Esophagus muscularis mucosa (tissue), 4 donors: Measurements from ENCODE around the gene SPIN2A. TPM values are rescaled to one million over a fixed set of nuclear protein-coding genes. Genes with fewer than 3 reads are reported as not detected.
"Not testable (repeated sequence)": the region's sequence is repeated elsewhere in the genome, so short reads cannot be mapped to it uniquely, and the experiment has no call there.

Experiments
- DNase-seq: peaks from one replicate; pipeline ENCODE4 v3.0.0-alpha.2; 2017; ENCODE audit errors: extremely low spot score
- H3K27ac ChIP-seq, 4 donors: fragments of 200-600 bp; sonication (generic); replicated peaks in 1 of 4; 1 replicate in 3 of 4; 2 replicates in 1 of 4; pipeline ENCODE4 v1.5.1; 2016 to 2019; ENCODE audit warnings: mild to moderate bottlenecking in 1 of 4
- H3K27me3 ChIP-seq, 4 donors: fragments of 200-600 bp; sonication (generic); one replicate each; pipeline versions ENCODE4 v1.5.1 to v1.6.0; 2016 to 2019
- H3K36me3 ChIP-seq, 4 donors: fragments of 200-600 bp; sonication (generic); one replicate each; pipeline ENCODE4 v1.5.1; 2016 to 2019
- H3K4me1 ChIP-seq, 4 donors: fragments of 200-600 bp; sonication (generic); one replicate each; pipeline ENCODE4 v1.5.1; 2016 to 2019
- H3K4me3 ChIP-seq, 4 donors: fragments of 200-600 bp; sonication (generic); 1 replicate in 2 of 4; 2 replicates in 2 of 4; pipeline ENCODE4 v1.5.1; 2016 to 2019; ENCODE audit warnings: mild to moderate bottlenecking in 4 of 4, moderate library complexity in 1 of 4
- H3K9me3 ChIP-seq, 4 donors: fragments of 200-600 bp; sonication (generic); 1 replicate in 3 of 4; 2 replicates in 1 of 4; pipeline ENCODE4 v1.5.1; 2016 to 2019
- EP300 ChIP-seq: sonication (generic); formaldehyde crosslinking; IDR thresholded peaks from one replicate; pipeline ENCODE4 v1.6.1; 2017; ENCODE audit warnings: antibody characterized with exemption
- POLR2A ChIP-seq: fragments of 450-650 bp; IDR thresholded peaks from one replicate; pipeline ENCODE4 v1.6.1; 2017; ENCODE audit warnings: antibody characterized with exemption, moderate library complexity, mild to moderate bottlenecking, low read depth
- POLR2AphosphoS5 ChIP-seq, 2 donors: sonication (generic); formaldehyde crosslinking; IDR thresholded peaks; one replicate each; pipeline ENCODE4 v1.6.1; 2017; ENCODE audit warnings: antibody characterized with exemption in 2 of 2
- WGBS: methylation state at CpG from one replicate; pipeline ENCODE4 v1.1.5; 2018; 5-methylcytosine and 5-hydroxymethylcytosine counted together
- intact Hi-C: fragments of 100-400 bp; cut with DNase I; formaldehyde crosslinking; loops from one replicate; pipeline ENCODE4 v1.15.1; 2023
- total RNA-seq, 4 donors: library from RNA; depleted of rRNA; stranded (reverse); fragments of >200 nt; gene quantifications; one replicate each; pipeline versions ENCODE4 v1.1.0 to v1.2.1, GENCODE V29; 2016
- TF ChIP-seq, protein P1 (sequence below), 3 experiments: fragments of 200-600 bp in 2 of 3; fragments of 450-650 bp in 1 of 3; sonication (generic) in 2 of 3; IDR thresholded peaks; one replicate each; pipeline ENCODE4 v1.5.1; 2017 to 2019; ENCODE audit warnings: antibody characterized with exemption in 3 of 3, mild to moderate bottlenecking in 2 of 3, moderate library complexity in 1 of 3

SPIN2A gene
- total RNA-seq, 4 donors from 2014 or later = 0.17 to 0.58 (median 0.34) TPM; not detected in 1

DNA sequence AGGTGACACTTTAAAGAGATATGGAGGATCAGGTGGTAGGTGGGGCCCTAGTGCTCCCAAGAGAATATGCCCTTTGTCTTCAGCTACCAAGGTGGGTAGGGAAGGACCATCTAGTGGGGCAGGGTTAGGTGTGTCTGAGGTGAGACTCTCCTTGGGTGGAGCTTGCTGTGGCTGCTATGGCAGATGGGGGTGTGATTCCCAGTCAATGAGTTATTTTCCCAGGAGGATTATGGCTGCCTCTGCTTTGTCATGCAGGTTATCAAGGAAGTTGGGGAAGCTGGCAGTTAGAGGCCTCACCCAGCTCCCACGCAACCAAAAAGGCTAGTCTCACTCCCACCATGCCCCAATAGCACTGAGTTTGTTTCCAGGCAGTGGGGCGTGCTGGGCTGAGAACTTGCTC is 18.0 kb upstream of the SPIN2A start:
- 73% methylated on average over 2 of the region's 2 CpGs for WGBS
- intact Hi-C loops = no loop called here
- no peaks in the 10 kb centered on the region for H3K27me3 ChIP-seq
- no peaks in the 10 kb centered on the region for H3K36me3 ChIP-seq
- no peak overlapping the region for H3K4me3 ChIP-seq
- H3K4me1 ChIP-seq = no peaks in the 10 kb centered on the region
- no peak overlapping the region for H3K27ac ChIP-seq
- TF ChIP-seq, protein P1, sequence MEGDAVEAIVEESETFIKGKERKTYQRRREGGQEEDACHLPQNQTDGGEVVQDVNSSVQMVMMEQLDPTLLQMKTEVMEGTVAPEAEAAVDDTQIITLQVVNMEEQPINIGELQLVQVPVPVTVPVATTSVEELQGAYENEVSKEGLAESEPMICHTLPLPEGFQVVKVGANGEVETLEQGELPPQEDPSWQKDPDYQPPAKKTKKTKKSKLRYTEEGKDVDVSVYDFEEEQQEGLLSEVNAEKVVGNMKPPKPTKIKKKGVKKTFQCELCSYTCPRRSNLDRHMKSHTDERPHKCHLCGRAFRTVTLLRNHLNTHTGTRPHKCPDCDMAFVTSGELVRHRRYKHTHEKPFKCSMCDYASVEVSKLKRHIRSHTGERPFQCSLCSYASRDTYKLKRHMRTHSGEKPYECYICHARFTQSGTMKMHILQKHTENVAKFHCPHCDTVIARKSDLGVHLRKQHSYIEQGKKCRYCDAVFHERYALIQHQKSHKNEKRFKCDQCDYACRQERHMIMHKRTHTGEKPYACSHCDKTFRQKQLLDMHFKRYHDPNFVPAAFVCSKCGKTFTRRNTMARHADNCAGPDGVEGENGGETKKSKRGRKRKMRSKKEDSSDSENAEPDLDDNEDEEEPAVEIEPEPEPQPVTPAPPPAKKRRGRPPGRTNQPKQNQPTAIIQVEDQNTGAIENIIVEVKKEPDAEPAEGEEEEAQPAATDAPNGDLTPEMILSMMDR (IDR thresholded peaks at IDR 0.05) = no peak
- TF ChIP-seq POLR2A (no peak), EP300 (no peak), POLR2AphosphoS5 (IDR thresholded peaks at IDR 0.05) (no peak)
- DNase-seq = no peak
- peaks cover 0 to 19% (median 0%) of the 10 kb centered on the region in 4 donors for H3K9me3 ChIP-seq

DNA sequence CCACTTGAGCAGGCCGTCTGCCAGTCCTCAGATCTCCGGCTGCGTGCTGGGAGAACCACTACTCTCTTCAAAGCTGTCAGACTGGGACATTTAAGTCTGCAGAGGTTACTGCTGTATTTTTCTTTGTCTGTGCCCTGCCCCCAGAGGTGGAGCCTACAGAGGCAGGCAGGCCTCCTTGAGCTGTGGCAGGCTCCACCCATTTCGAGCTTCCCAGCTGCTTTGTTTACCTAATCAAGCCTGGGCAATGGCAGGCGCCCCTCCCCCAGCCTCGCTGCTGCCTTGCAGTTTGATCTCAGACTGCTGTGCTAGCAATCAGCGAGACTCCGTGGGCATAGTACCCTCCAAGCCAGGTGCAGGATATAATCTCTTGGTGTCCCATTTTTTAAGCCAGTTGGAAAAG is 15.0 kb upstream of the SPIN2A start:
- H3K36me3 ChIP-seq, DNase-seq, H3K27ac ChIP-seq, H3K4me1 ChIP-seq, H3K4me3 ChIP-seq, H3K27me3 ChIP-seq, intact Hi-C loops: not testable (repeated sequence)
- H3K9me3 ChIP-seq = peaks cover 0 to 19% (median 0%) of the 10 kb centered on the region in 4 donors
- 71% methylated on average over 4 of the region's 8 CpGs for WGBS

DNA sequence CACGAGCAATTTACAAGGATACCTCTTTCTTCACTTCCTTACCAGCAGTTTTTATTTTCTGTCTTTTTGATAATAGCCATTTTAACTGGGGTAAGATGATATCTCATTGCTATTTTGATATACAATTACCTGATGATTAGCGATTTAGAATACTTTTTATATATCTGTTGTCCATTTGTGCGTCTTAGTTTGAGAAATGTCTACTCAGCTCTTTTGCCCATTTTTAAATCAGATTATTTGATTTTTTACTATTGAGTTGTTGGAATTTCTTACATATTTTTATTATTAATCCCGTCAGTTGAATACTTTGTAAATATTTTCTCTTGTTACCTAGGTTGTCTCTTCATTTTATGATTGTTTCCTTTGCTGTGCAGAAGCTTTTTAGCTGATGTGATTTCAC is 1.5 kb upstream of the SPIN2A start:
- Histone ChIP-seq H3K27me3 (no peaks in the 10 kb centered on the region), H3K27ac (no peak overlapping the region), H3K4me3 (no peak overlapping the region), H3K36me3 (no peaks in the 10 kb centered on the region), H3K9me3 (no peaks in the 10 kb centered on the region), H3K4me1 (no peaks in the 10 kb centered on the region)
- no peak for DNase-seq
- no peak for TF ChIP-seq EP300
- TF ChIP-seq, protein P1 (IDR thresholded peaks at IDR 0.05) = no peak
- no peak for TF ChIP-seq POLR2AphosphoS5 (IDR thresholded peaks at IDR 0.05)
- no peak for TF ChIP-seq POLR2A
- intact Hi-C loops = no loop called here
- 66% methylated on average over 4 of the region's 4 CpGs for WGBS

DNA sequence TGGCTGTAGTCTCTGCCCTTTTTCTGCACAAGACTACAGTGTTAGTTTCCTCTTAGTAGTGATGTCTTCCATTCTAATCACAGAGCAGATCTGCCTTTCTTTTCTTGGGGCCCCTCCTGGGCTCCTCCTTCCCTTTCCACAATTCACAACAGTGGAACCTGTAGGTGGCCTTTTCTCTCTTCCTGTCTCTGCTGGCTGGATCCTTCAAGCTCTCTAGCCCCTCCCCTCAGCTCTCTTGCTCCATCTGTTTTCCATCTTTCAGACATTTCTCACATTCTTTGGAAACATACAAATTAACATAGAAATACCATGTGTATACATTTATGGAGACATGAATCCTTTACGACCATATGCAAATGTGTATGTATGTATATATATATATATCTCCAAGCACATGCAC is 304 bp upstream of the SPIN2A start:
- no peak for TF ChIP-seq POLR2A
- TF ChIP-seq, protein P1 (IDR thresholded peaks at IDR 0.05) = no peak
- no peak for TF ChIP-seq POLR2AphosphoS5 (IDR thresholded peaks at IDR 0.05)
- TF ChIP-seq EP300 = no peak
- Histone ChIP-seq H3K27ac (no peak overlapping the region), H3K4me3 (peak overlapping the region; percentile 34 to 48 (median 39)), H3K36me3 (no peaks in the 10 kb centered on the region), H3K9me3 (no peaks in the 10 kb centered on the region), H3K4me1 (no peaks in the 10 kb centered on the region), H3K27me3 (no peaks in the 10 kb centered on the region)
- WGBS = 74% methylated on average over 1 of the region's 1 CpG
- intact Hi-C loops = no loop called here
- DNase-seq = no peak

DNA sequence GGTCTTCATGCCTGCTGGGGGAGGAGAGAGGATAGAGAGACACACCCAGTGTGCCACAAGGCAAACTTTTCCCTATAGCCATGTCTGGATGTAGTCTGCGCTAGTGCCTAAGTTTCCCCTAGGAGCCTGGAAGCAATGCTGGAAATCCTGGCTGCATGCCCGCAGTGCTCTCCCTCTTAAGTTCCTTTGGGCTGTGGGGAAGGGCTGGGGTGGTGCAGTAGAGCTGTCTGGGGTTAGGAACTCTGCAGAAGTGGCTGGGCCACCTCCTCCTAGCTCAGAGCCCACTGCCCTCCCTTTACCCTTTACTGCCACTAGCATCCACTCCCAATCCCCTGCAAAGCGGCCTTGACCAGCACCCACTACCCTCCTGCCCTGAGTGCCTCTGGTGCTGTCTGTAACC is 608 bp downstream of the SPIN2A start:
- intact Hi-C loops, H3K9me3 ChIP-seq, H3K27ac ChIP-seq, DNase-seq, H3K27me3 ChIP-seq, H3K36me3 ChIP-seq, H3K4me1 ChIP-seq: not testable (repeated sequence)
- WGBS = 79% methylated on average over 1 of the region's 3 CpGs
- peak overlapping the region in 3 of 4 donors; percentile 34 to 48 (median 42) for H3K4me3 ChIP-seq

DNA sequence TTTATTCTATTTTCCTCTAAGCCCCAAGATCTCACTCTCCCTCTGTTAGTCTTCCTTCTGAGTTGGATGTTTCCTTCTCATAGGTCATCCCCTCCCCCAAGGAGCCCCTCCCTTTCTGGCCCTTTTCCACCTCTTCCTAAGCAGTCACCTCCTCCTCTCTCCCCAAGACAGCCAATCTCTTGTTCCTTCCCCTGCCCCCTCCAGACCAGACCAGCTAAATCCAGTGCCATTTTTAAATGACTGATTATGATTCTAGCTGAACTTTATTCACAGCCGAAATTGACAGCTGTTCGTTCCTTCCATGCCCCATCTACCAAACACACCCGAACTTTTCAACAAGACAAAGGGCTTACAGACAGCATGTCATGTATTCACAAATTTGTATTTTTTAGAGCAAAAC is 1.9 kb downstream of the SPIN2A start:
- Histone ChIP-seq H3K27me3 (no peaks in the 10 kb centered on the region), H3K9me3 (no peaks in the 10 kb centered on the region), H3K4me1 (no peaks in the 10 kb centered on the region), H3K27ac (no peak overlapping the region), H3K36me3 (no peaks in the 10 kb centered on the region), H3K4me3 (no peak overlapping the region)
- no peak for TF ChIP-seq POLR2A
- no peak for TF ChIP-seq EP300
- TF ChIP-seq, protein P1 (IDR thresholded peaks at IDR 0.05) = no peak
- no peak for TF ChIP-seq POLR2AphosphoS5 (IDR thresholded peaks at IDR 0.05)
- no peak for DNase-seq
- intact Hi-C loops = no loop called here
- WGBS = 83% methylated on average over 3 of the region's 3 CpGs
